WERI-Rb-1 (cell line): Measurements from ENCODE around the gene CDK3.
A peak's percentile ranks its signal among the peaks of the same experiment; 100 is the strongest.

Experiments
- DNase-seq: peaks from one replicate; pipeline ENCODE4 v3.0.0-alpha.2; 2020
- H3K27ac ChIP-seq: fragments of 250-450 bp; sonication (Bioruptor Pico); 2 replicates; pipeline ENCODE4 v1.5.1; 2020; ENCODE audit warnings: mild to moderate bottlenecking, moderate library complexity
- H3K27me3 ChIP-seq: fragments of 250-450 bp; sonication (Bioruptor Pico); 2 replicates; pipeline ENCODE4 v1.5.1; 2021; ENCODE audit warnings: mild to moderate bottlenecking, low read depth, moderate library complexity; ENCODE audit not compliant: insufficient read depth, severe bottlenecking
- H3K36me3 ChIP-seq: fragments of 250-450 bp; sonication (Bioruptor Pico); 2 replicates; pipeline ENCODE4 v1.5.1; 2020; ENCODE audit warnings: mild to moderate bottlenecking, moderate library complexity
- H3K4me3 ChIP-seq: 2 replicates; pipeline ENCODE4 v1.5.1; 2011; ENCODE audit warnings: low read depth, mild to moderate bottlenecking, control low read depth, low read length
- H3K9me3 ChIP-seq: fragments of 250-450 bp; sonication (Bioruptor Pico); 2 replicates; pipeline ENCODE4 v1.5.1; 2021; ENCODE audit warnings: mild to moderate bottlenecking, moderate library complexity; ENCODE audit not compliant: severe bottlenecking
- TF ChIP-seq, protein P1 (sequence below): IDR thresholded peaks from 2 replicates; pipeline ENCODE4 v1.5.1; 2011; ENCODE audit warnings: low read depth, mild to moderate bottlenecking, control low read depth, inconsistent platforms, low read length

Gene CDK3

GRCh38 chr17:76009447-76009846 lies 8.8 kb downstream of the CDK3 start:
- Histone ChIP-seq H3K4me3 (no peak overlapping the region), H3K9me3 (no peaks in the 10 kb centered on the region), H3K36me3 (peaks cover 33% of the 10 kb centered on the region), H3K27ac (no peak overlapping the region), H3K27me3 (no peaks in the 10 kb centered on the region)
- DNase-seq, result no peak
- TF ChIP-seq, protein P1, sequence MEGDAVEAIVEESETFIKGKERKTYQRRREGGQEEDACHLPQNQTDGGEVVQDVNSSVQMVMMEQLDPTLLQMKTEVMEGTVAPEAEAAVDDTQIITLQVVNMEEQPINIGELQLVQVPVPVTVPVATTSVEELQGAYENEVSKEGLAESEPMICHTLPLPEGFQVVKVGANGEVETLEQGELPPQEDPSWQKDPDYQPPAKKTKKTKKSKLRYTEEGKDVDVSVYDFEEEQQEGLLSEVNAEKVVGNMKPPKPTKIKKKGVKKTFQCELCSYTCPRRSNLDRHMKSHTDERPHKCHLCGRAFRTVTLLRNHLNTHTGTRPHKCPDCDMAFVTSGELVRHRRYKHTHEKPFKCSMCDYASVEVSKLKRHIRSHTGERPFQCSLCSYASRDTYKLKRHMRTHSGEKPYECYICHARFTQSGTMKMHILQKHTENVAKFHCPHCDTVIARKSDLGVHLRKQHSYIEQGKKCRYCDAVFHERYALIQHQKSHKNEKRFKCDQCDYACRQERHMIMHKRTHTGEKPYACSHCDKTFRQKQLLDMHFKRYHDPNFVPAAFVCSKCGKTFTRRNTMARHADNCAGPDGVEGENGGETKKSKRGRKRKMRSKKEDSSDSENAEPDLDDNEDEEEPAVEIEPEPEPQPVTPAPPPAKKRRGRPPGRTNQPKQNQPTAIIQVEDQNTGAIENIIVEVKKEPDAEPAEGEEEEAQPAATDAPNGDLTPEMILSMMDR, result no peak

- Histone ChIP-seq H3K27me3 (no peaks in the 10 kb centered on the region), H3K27ac (no peak overlapping the region), H3K9me3 (no peaks in the 10 kb centered on the region), H3K4me3 (no peak overlapping the region), H3K36me3 (peaks cover 27% of the 10 kb centered on the region)
- TF ChIP-seq, protein P1, result no peak
- no peak for DNase-seq
Measured at GRCh38 chr17:76009969-76010661, 9.5 kb downstream of the CDK3 start.

- Histone ChIP-seq H3K27ac (no peak overlapping the region), H3K4me3 (no peak overlapping the region), H3K27me3 (no peaks in the 10 kb centered on the region), H3K9me3 (no peaks in the 10 kb centered on the region), H3K36me3 (peaks cover 10% of the 10 kb centered on the region)
- DNase-seq, result no peak
- TF ChIP-seq, protein P1, result no peak
Measured at GRCh38 chr17:76011951-76012350, 11.3 kb downstream of the CDK3 start.

GRCh38 chr17:76013377-76013932 lies 12.8 kb downstream of the CDK3 start:
- no peaks in the 10 kb centered on the region for H3K9me3 ChIP-seq
- no peak overlapping the region for H3K4me3 ChIP-seq
- no peak overlapping the region for H3K27ac ChIP-seq
- no peak for DNase-seq
- TF ChIP-seq, protein P1, result no peak
- H3K27me3 ChIP-seq, result no peaks in the 10 kb centered on the region
- H3K36me3 ChIP-seq, result peaks cover 3% of the 10 kb centered on the region

DNA sequence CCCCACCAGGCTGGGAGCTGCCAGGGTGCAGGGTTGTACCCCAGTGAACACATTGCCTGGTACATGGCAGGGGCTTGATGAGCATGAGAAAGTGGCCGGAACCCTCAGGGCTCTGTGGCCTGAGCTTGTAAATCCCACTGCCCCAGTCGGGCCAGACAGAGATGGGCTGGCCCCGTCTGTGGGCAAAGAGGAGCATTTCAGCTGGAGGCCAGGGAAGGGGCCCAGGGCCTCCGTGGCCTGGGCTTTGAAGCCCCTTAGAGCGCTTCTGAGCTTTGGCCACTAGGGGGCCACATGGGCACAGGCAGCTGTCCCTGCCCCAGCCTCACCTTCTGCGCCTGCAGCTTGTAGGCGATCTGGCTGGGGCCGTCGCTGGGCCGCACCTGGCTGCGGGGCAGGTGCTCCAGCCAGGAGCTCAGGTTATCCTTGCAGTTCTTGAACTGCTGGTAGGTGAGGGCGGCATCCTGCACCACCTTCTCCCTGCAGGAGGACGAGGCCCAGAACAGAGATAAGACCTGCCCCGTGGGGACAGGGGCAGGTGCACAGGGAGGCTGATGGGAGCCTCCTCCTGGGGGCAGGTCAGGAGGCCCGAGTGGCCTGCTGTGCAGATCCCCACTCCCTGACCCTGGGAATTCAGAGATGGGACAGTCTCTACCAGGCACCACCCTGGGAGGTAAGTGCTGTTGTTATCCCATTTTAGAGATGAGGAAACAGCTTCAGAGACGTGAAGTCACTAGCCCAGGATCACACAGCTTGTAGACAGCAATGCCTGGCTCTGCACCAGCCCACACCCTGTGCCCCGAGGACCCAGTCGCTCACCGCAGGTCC lies 13.7 kb downstream of the CDK3 start:
- TF ChIP-seq, protein P1, result peak; percentile 99
- Histone ChIP-seq H3K27ac (no peak overlapping the region), H3K36me3 (peaks cover 6% of the 10 kb centered on the region), H3K9me3 (no peaks in the 10 kb centered on the region), H3K4me3 (no peak overlapping the region), H3K27me3 (no peaks in the 10 kb centered on the region)
- DNase-seq, result peak; percentile 89
